Measurements from ENCODE around the gene LPP.
"Not testable (repeated sequence)": the region's sequence is repeated elsewhere in the genome, so short reads cannot be mapped to it uniquely, and the experiment has no call there.

Gene LPP

GRCh38 chr3:188695241-188695640 lies 541.3 kb downstream of the LPP start:
- Histone ChIP-seq H3K36me3 (ENCODE audit: control insufficient read depth, insufficient read depth, low read length) (no peaks in the 10 kb centered on the region), H3K9me3 (ENCODE audit: control insufficient read depth, insufficient read depth, low read length) (no peaks in the 10 kb centered on the region), H3K4me1 (ENCODE audit: control insufficient read depth, insufficient read depth, low read length) (peaks cover 16% of the 10 kb centered on the region), H3K4me3 (ENCODE audit: low read depth, low read length) (no peak overlapping the region), H3K27ac (ENCODE audit: low read depth, low read length) (no peak overlapping the region), H3K27me3 (ENCODE audit: control insufficient read depth, insufficient read depth, low read length) (no peaks in the 10 kb centered on the region), H3K9ac (ENCODE audit: low read depth, low read length) (no peak overlapping the region)

- Histone ChIP-seq H3K9me3 (ENCODE audit: control insufficient read depth, insufficient read depth, low read length) (no peaks in the 10 kb centered on the region), H3K27ac (ENCODE audit: low read depth, low read length) (no peak overlapping the region), H3K27me3 (ENCODE audit: control insufficient read depth, insufficient read depth, low read length) (no peaks in the 10 kb centered on the region), H3K4me1 (ENCODE audit: control insufficient read depth, insufficient read depth, low read length) (peaks cover 13% of the 10 kb centered on the region), H3K36me3 (ENCODE audit: control insufficient read depth, insufficient read depth, low read length) (no peaks in the 10 kb centered on the region), H3K9ac (ENCODE audit: low read depth, low read length) (no peak overlapping the region), H3K4me3 (ENCODE audit: low read depth, low read length) (no peak overlapping the region)
Measured at GRCh38 chr3:188697127-188697526, 543.2 kb downstream of the LPP start.

GRCh38 chr3:188698436-188698835 lies 544.5 kb downstream of the LPP start:
- Histone ChIP-seq H3K27me3 (ENCODE audit: control insufficient read depth, insufficient read depth, low read length) (no peaks in the 10 kb centered on the region), H3K9ac (ENCODE audit: low read depth, low read length) (no peak overlapping the region), H3K4me1 (ENCODE audit: control insufficient read depth, insufficient read depth, low read length) (peaks cover 10% of the 10 kb centered on the region), H3K9me3 (ENCODE audit: control insufficient read depth, insufficient read depth, low read length) (no peaks in the 10 kb centered on the region), H3K27ac (ENCODE audit: low read depth, low read length) (no peak overlapping the region), H3K4me3 (ENCODE audit: low read depth, low read length) (no peak overlapping the region), H3K36me3 (ENCODE audit: control insufficient read depth, insufficient read depth, low read length) (no peaks in the 10 kb centered on the region)

- H3K4me1 ChIP-seq (ENCODE audit: control insufficient read depth, insufficient read depth, low read length) = peaks cover 10% of the 10 kb centered on the region
Measured at GRCh38 chr3:188700501-188700900, 546.5 kb downstream of the LPP start.

GRCh38 chr3:188700918-188701317 lies 547.0 kb downstream of the LPP start:
- Histone ChIP-seq H3K9me3 (ENCODE audit: control insufficient read depth, insufficient read depth, low read length) (no peaks in the 10 kb centered on the region), H3K4me1 (ENCODE audit: control insufficient read depth, insufficient read depth, low read length) (peaks cover 10% of the 10 kb centered on the region), H3K4me3 (ENCODE audit: low read depth, low read length) (no peak overlapping the region), H3K36me3 (ENCODE audit: control insufficient read depth, insufficient read depth, low read length) (no peaks in the 10 kb centered on the region), H3K27ac (ENCODE audit: low read depth, low read length) (no peak overlapping the region), H3K9ac (ENCODE audit: low read depth, low read length) (no peak overlapping the region), H3K27me3 (ENCODE audit: control insufficient read depth, insufficient read depth, low read length) (no peaks in the 10 kb centered on the region)

More at GRCh38 chr3:188700501-188700900, 546.5 kb downstream of the LPP start:
- Histone ChIP-seq H3K9ac (ENCODE audit: low read depth, low read length) (no peak overlapping the region), H3K36me3 (ENCODE audit: control insufficient read depth, insufficient read depth, low read length) (no peaks in the 10 kb centered on the region), H3K9me3 (ENCODE audit: control insufficient read depth, insufficient read depth, low read length) (no peaks in the 10 kb centered on the region), H3K27me3 (ENCODE audit: control insufficient read depth, insufficient read depth, low read length) (no peaks in the 10 kb centered on the region), H3K27ac (ENCODE audit: low read depth, low read length) (no peak overlapping the region), H3K4me3 (ENCODE audit: low read depth, low read length) (no peak overlapping the region)

- Histone ChIP-seq H3K9me3 (ENCODE audit: control insufficient read depth, insufficient read depth, low read length) (no peaks in the 10 kb centered on the region), H3K4me3 (ENCODE audit: low read depth, low read length) (no peak overlapping the region), H3K4me1 (ENCODE audit: control insufficient read depth, insufficient read depth, low read length) (peaks cover 9% of the 10 kb centered on the region), H3K27ac (ENCODE audit: low read depth, low read length) (no peak overlapping the region), H3K27me3 (ENCODE audit: control insufficient read depth, insufficient read depth, low read length) (no peaks in the 10 kb centered on the region), H3K36me3 (ENCODE audit: control insufficient read depth, insufficient read depth, low read length) (no peaks in the 10 kb centered on the region), H3K9ac (ENCODE audit: low read depth, low read length) (no peak overlapping the region)
Measured at GRCh38 chr3:188701485-188701969, 547.6 kb downstream of the LPP start.

- not testable (repeated sequence) for H3K36me3 ChIP-seq (ENCODE audit: control insufficient read depth, insufficient read depth, low read length); H3K9ac ChIP-seq (ENCODE audit: low read depth, low read length); H3K4me3 ChIP-seq (ENCODE audit: low read depth, low read length); H3K27me3 ChIP-seq (ENCODE audit: control insufficient read depth, insufficient read depth, low read length); H3K9me3 ChIP-seq (ENCODE audit: control insufficient read depth, insufficient read depth, low read length); H3K4me1 ChIP-seq (ENCODE audit: control insufficient read depth, insufficient read depth, low read length); H3K27ac ChIP-seq (ENCODE audit: low read depth, low read length)
Measured at GRCh38 chr3:188702028-188702427, 548.1 kb downstream of the LPP start.

- Histone ChIP-seq H3K27me3 (ENCODE audit: control insufficient read depth, insufficient read depth, low read length) (no peaks in the 10 kb centered on the region), H3K4me3 (ENCODE audit: low read depth, low read length) (no peak overlapping the region), H3K9me3 (ENCODE audit: control insufficient read depth, insufficient read depth, low read length) (no peaks in the 10 kb centered on the region), H3K9ac (ENCODE audit: low read depth, low read length) (no peak overlapping the region), H3K36me3 (ENCODE audit: control insufficient read depth, insufficient read depth, low read length) (no peaks in the 10 kb centered on the region), H3K4me1 (ENCODE audit: control insufficient read depth, insufficient read depth, low read length) (no peaks in the 10 kb centered on the region), H3K27ac (ENCODE audit: low read depth, low read length) (no peak overlapping the region)
Measured at GRCh38 chr3:188706176-188706575, 552.2 kb downstream of the LPP start.

GRCh38 chr3:188706599-188706998 lies 552.6 kb downstream of the LPP start:
- no peak overlapping the region for H3K9ac ChIP-seq (ENCODE audit: low read depth, low read length)
- no peak overlapping the region for H3K27ac ChIP-seq (ENCODE audit: low read depth, low read length)
- no peaks in the 10 kb centered on the region for H3K4me1 ChIP-seq (ENCODE audit: control insufficient read depth, insufficient read depth, low read length)
- H3K27me3 ChIP-seq (ENCODE audit: control insufficient read depth, insufficient read depth, low read length) = no peaks in the 10 kb centered on the region
- no peak overlapping the region for H3K4me3 ChIP-seq (ENCODE audit: low read depth, low read length)
- no peaks in the 10 kb centered on the region for H3K9me3 ChIP-seq (ENCODE audit: control insufficient read depth, insufficient read depth, low read length)
- no peaks in the 10 kb centered on the region for H3K36me3 ChIP-seq (ENCODE audit: control insufficient read depth, insufficient read depth, low read length)

- no peaks in the 10 kb centered on the region for H3K36me3 ChIP-seq (ENCODE audit: control insufficient read depth, insufficient read depth, low read length)
- no peak overlapping the region for H3K4me3 ChIP-seq (ENCODE audit: low read depth, low read length)
- H3K4me1 ChIP-seq (ENCODE audit: control insufficient read depth, insufficient read depth, low read length) = no peaks in the 10 kb centered on the region
- H3K9me3 ChIP-seq (ENCODE audit: control insufficient read depth, insufficient read depth, low read length) = no peaks in the 10 kb centered on the region
- no peak overlapping the region for H3K27ac ChIP-seq (ENCODE audit: low read depth, low read length)
- H3K9ac ChIP-seq (ENCODE audit: low read depth, low read length) = no peak overlapping the region
- H3K27me3 ChIP-seq (ENCODE audit: control insufficient read depth, insufficient read depth, low read length) = no peaks in the 10 kb centered on the region
Measured at GRCh38 chr3:188707381-188708288, 553.7 kb downstream of the LPP start.

GRCh38 chr3:188711881-188712247 lies 557.9 kb downstream of the LPP start:
- H3K9me3 ChIP-seq (ENCODE audit: control insufficient read depth, insufficient read depth, low read length) = no peaks in the 10 kb centered on the region
- no peak overlapping the region for H3K9ac ChIP-seq (ENCODE audit: low read depth, low read length)
- H3K27me3 ChIP-seq (ENCODE audit: control insufficient read depth, insufficient read depth, low read length) = no peaks in the 10 kb centered on the region
- no peaks in the 10 kb centered on the region for H3K4me1 ChIP-seq (ENCODE audit: control insufficient read depth, insufficient read depth, low read length)
- H3K36me3 ChIP-seq (ENCODE audit: control insufficient read depth, insufficient read depth, low read length) = no peaks in the 10 kb centered on the region
- H3K27ac ChIP-seq (ENCODE audit: low read depth, low read length) = no peak overlapping the region
- no peak overlapping the region for H3K4me3 ChIP-seq (ENCODE audit: low read depth, low read length)
